Measurements from ENCODE around the gene WNT7B. TPM values are rescaled to one million over a fixed set of nuclear protein-coding genes. Genes with fewer than 3 reads are reported as not detected.

Gene WNT7B
- total RNA-seq, 4 donors from 2014 or later, result not detected

GRCh38 chr22:45895436-45896152 is 81.4 kb downstream of the WNT7B start:
- H3K27me3 ChIP-seq, result no peaks in the 10 kb centered on the region
- TF ChIP-seq POLR2A (IDR thresholded peaks at IDR 0.05), result no peak
- TF ChIP-seq, protein P1, sequence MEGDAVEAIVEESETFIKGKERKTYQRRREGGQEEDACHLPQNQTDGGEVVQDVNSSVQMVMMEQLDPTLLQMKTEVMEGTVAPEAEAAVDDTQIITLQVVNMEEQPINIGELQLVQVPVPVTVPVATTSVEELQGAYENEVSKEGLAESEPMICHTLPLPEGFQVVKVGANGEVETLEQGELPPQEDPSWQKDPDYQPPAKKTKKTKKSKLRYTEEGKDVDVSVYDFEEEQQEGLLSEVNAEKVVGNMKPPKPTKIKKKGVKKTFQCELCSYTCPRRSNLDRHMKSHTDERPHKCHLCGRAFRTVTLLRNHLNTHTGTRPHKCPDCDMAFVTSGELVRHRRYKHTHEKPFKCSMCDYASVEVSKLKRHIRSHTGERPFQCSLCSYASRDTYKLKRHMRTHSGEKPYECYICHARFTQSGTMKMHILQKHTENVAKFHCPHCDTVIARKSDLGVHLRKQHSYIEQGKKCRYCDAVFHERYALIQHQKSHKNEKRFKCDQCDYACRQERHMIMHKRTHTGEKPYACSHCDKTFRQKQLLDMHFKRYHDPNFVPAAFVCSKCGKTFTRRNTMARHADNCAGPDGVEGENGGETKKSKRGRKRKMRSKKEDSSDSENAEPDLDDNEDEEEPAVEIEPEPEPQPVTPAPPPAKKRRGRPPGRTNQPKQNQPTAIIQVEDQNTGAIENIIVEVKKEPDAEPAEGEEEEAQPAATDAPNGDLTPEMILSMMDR (IDR thresholded peaks at IDR 0.05), result no peak
- no peak overlapping the region for H3K27ac ChIP-seq
- no peaks in the 10 kb centered on the region for H3K36me3 ChIP-seq
- no peak for DNase-seq
- H3K4me1 ChIP-seq, result no peaks in the 10 kb centered on the region
- no peaks in the 10 kb centered on the region for H3K9me3 ChIP-seq
- H3K4me3 ChIP-seq, result no peak overlapping the region

DNA sequence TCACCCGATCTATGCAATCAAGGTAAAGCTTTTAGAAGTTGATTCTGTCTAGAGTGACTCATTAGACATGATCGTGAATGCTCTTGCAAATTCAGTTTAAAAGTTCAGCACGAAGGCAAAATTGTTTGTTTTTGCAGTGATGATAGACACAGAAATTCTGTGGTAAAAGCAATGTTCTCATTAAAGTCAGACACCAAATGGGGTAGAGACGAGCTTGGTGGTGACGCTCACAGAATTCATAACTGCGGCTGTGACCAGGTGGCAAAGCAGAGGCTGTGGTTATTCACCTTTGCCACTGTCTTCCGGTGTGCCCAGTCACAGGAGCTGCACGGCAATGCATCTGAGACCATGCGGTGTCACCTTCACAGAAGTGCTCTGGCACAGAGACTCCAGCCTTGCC is 83.4 kb downstream of the WNT7B start:
- no peak for DNase-seq
- no peaks in the 10 kb centered on the region for H3K9me3 ChIP-seq
- H3K27ac ChIP-seq, result no peak overlapping the region
- no peak overlapping the region for H3K4me3 ChIP-seq
- H3K4me1 ChIP-seq, result no peaks in the 10 kb centered on the region
- H3K36me3 ChIP-seq, result no peaks in the 10 kb centered on the region
- no peaks in the 10 kb centered on the region for H3K27me3 ChIP-seq
- no peak for TF ChIP-seq POLR2A (IDR thresholded peaks at IDR 0.05)
- TF ChIP-seq, protein P1 (IDR thresholded peaks at IDR 0.05), result no peak

DNA sequence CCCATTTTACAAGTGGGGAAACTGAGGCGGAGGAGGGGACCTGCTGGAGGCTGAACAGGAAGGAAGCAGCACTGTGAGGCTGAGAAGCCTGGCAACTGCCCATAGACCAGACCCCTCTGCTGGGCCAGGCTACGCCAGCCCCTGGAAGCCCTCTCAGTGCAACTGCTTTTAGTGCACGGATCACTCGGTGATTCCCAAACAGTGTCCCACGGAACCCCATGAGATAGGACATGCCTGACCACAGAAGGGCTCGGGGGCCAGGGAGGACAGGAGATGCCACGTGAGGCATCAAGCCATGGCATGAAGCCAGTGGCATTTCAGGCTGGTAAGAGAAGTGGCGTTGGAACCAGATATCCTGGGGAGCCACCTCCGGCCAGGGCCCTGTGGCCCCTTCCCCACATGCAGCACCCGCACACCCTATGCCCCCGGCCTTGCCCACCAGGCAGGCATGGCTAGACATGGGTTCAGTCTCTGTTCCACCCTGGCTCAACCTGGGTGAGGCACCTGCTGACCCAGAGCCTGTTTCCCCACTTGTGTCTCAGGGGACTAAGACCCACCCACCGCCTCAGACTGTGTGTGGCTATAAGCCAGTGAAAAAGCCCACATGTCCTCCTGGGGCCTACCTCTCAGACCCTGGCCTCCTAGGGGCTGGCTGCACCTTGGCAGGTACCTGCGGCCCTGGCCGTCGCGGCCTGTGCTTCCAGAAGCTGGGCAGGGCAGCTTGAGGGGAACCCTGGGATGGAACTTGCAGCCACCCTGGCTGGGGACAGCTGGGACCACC is 84.1 kb downstream of the WNT7B start:
- Histone ChIP-seq H3K9me3 (no peaks in the 10 kb centered on the region), H3K36me3 (no peaks in the 10 kb centered on the region), H3K27ac (no peak overlapping the region), H3K4me1 (no peaks in the 10 kb centered on the region), H3K4me3 (no peak overlapping the region), H3K27me3 (no peaks in the 10 kb centered on the region)
- DNase-seq, result no peak
- TF ChIP-seq POLR2A (IDR thresholded peaks at IDR 0.05), result no peak
- TF ChIP-seq, protein P1 (IDR thresholded peaks at IDR 0.05), result no peak

GRCh38 chr22:45891996-45892621 is 84.9 kb downstream of the WNT7B start:
- TF ChIP-seq, protein P1 (IDR thresholded peaks at IDR 0.05), result no peak
- TF ChIP-seq POLR2A (IDR thresholded peaks at IDR 0.05), result no peak
- DNase-seq, result no peak
- H3K27ac ChIP-seq, result no peak overlapping the region
- no peak overlapping the region for H3K4me3 ChIP-seq
- no peaks in the 10 kb centered on the region for H3K9me3 ChIP-seq
- H3K27me3 ChIP-seq, result no peaks in the 10 kb centered on the region
- no peaks in the 10 kb centered on the region for H3K4me1 ChIP-seq
- no peaks in the 10 kb centered on the region for H3K36me3 ChIP-seq

DNA sequence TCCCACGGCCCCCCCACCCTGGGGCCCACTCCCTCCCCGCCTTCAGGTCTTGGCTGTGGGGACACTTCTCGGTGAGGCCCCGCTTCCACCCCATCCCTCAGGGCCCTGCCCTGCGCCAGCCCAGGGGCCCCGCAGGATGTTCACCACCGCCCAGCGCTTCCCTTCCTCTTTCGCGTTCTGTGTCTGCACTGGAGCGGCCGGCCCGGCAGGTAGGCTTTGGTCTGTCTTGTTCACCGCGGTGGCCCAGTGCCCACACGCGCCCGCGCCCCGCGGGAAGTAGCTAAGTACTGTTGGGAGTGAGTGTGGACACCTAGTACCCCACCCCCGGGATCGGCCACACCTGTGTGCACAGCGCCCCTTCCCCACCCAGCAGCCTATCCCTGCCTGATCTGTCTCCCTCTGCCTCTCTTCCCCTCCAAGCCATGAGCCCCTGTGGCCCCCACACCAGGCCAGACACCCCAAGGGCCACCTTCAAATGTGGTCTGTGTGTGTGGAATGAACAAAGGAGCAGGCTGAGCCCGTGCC is 85.4 kb downstream of the WNT7B start:
- Histone ChIP-seq H3K36me3 (no peaks in the 10 kb centered on the region), H3K4me3 (no peak overlapping the region), H3K27me3 (no peaks in the 10 kb centered on the region), H3K4me1 (no peaks in the 10 kb centered on the region), H3K9me3 (no peaks in the 10 kb centered on the region), H3K27ac (no peak overlapping the region)
- DNase-seq, result no peak
- no peak for TF ChIP-seq POLR2A (IDR thresholded peaks at IDR 0.05)
- TF ChIP-seq, protein P1 (IDR thresholded peaks at IDR 0.05), result no peak

Data from Peyer's patch (tissue), 4 donors.